Coronary artery (tissue), 2 donors: ENCODE data around the gene SLC38A10.

Experiments
- DNase-seq: peaks from one replicate; pipeline ENCODE4 v3.0.0-alpha.2; 2017; ENCODE audit warnings: low spot score
- H3K27ac ChIP-seq, 2 donors: fragments of 200-600 bp; sonication (generic); one replicate each; pipeline ENCODE4 v1.5.1; 2016 to 2019
- H3K4me3 ChIP-seq: fragments of 200-600 bp; sonication (generic); 2 replicates; pipeline ENCODE4 v1.5.1; 2016; ENCODE audit warnings: mild to moderate bottlenecking, moderate library complexity
- CTCF ChIP-seq: fragments of 200-600 bp; sonication (generic); IDR thresholded peaks from one replicate; pipeline ENCODE4 v1.5.1; 2019; ENCODE audit warnings: antibody characterized with exemption

The SLC38A10 gene

GRCh38 chr17:81208651-81209050 lies 86.5 kb downstream of the SLC38A10 start:
- H3K27ac ChIP-seq = no peak overlapping the region
- no peak for DNase-seq
- no peak for TF ChIP-seq CTCF
- H3K4me3 ChIP-seq = no peak overlapping the region

GRCh38 chr17:81207610-81208581 lies 87.2 kb downstream of the SLC38A10 start:
- no peak for DNase-seq
- Histone ChIP-seq H3K27ac (peak overlapping the region in 1 of 2 donors; percentile 5), H3K4me3 (no peak overlapping the region)
- no peak for TF ChIP-seq CTCF

GRCh38 chr17:81206657-81207056 lies 88.5 kb downstream of the SLC38A10 start:
- Histone ChIP-seq H3K27ac (peak overlapping the region; percentile 18 to 53), H3K4me3 (no peak overlapping the region)
- DNase-seq = no peak
- TF ChIP-seq CTCF = no peak

- no peak for TF ChIP-seq CTCF
- no peak overlapping the region for H3K4me3 ChIP-seq
- peak overlapping the region in 1 of 2 donors; percentile 53 for H3K27ac ChIP-seq
- no peak for DNase-seq
Observed at GRCh38 chr17:81206166-81206565, 88.9 kb downstream of the SLC38A10 start.

GRCh38 chr17:81204578-81204977 lies 90.5 kb downstream of the SLC38A10 start:
- no peak for DNase-seq
- H3K4me3 ChIP-seq = no peak overlapping the region
- no peak overlapping the region for H3K27ac ChIP-seq
- TF ChIP-seq CTCF = no peak

GRCh38 chr17:81203136-81203535 lies 92.0 kb downstream of the SLC38A10 start:
- no peak for DNase-seq
- H3K4me3 ChIP-seq = no peak overlapping the region
- no peak for TF ChIP-seq CTCF

GRCh38 chr17:81202318-81202717 lies 92.8 kb downstream of the SLC38A10 start:
- Histone ChIP-seq H3K27ac (no peak overlapping the region), H3K4me3 (no peak overlapping the region)
- TF ChIP-seq CTCF = no peak
- no peak for DNase-seq

More at GRCh38 chr17:81203136-81203535, 92.0 kb downstream of the SLC38A10 start:
- H3K27ac ChIP-seq = no peak overlapping the region
